H9 (cell line): Measurements from ENCODE around the gene CST4. TPM values are rescaled to one million over a fixed set of nuclear protein-coding genes. Genes with fewer than 3 reads are reported as not detected.

ENCODE experiments used
- DNase-seq: peaks from one replicate; pipeline ENCODE4 v3.0.0-alpha.2; 2017
- H2AFZ ChIP-seq: one replicate; pipeline ENCODE4 v1.6.1; 2013; ENCODE audit warnings: mild to moderate bottlenecking, low read length, control low read depth, moderate library complexity
- H2AK5ac ChIP-seq: 2 replicates; pipeline ENCODE4 v1.6.1; 2013; ENCODE audit warnings: low read length, control low read depth, mixed read lengths; ENCODE audit not compliant: insufficient read length
- H2BK120ac ChIP-seq: one replicate; pipeline ENCODE4 v1.6.1; 2013; ENCODE audit warnings: low read depth, mild to moderate bottlenecking, low read length, control low read depth, inconsistent platforms; ENCODE audit not compliant: poor library complexity, severe bottlenecking
- H2BK12ac ChIP-seq: 2 replicates; pipeline ENCODE4 v1.6.1; 2013; ENCODE audit warnings: low read length, control low read depth, mixed read lengths, low read depth; ENCODE audit not compliant: insufficient read length
- H2BK15ac ChIP-seq: 2 replicates; pipeline ENCODE4 v1.6.1; 2013; ENCODE audit warnings: low read depth, low read length, control low read depth
- H2BK20ac ChIP-seq: one replicate; pipeline ENCODE4 v1.6.1; 2013; ENCODE audit warnings: low read depth, mild to moderate bottlenecking, low read length, control low read depth, inconsistent platforms; ENCODE audit not compliant: poor library complexity, severe bottlenecking
- H2BK5ac ChIP-seq: 2 replicates; pipeline ENCODE4 v1.6.1; 2013; ENCODE audit warnings: low read length, control low read depth, mixed read lengths; ENCODE audit not compliant: insufficient read length
- H3K14ac ChIP-seq: 2 replicates; pipeline ENCODE4 v1.6.1; 2013; ENCODE audit warnings: low read length, control low read depth; ENCODE audit not compliant: insufficient read depth
- H3K18ac ChIP-seq: 2 replicates; pipeline ENCODE4 v1.6.1; 2013; ENCODE audit warnings: low read depth, mild to moderate bottlenecking, mixed read lengths, low read length, control low read depth; ENCODE audit not compliant: insufficient read length
- H3K23ac ChIP-seq: 2 replicates; pipeline ENCODE4 v1.6.1; 2013; ENCODE audit warnings: low read length, control low read depth, mixed read lengths, low read depth; ENCODE audit not compliant: insufficient read length
- H3K23me2 ChIP-seq: 2 replicates; pipeline ENCODE4 v1.6.1; 2013; ENCODE audit warnings: low read depth, mild to moderate bottlenecking, mixed read lengths, low read length, control low read depth; ENCODE audit not compliant: insufficient read length, poor library complexity, severe bottlenecking
- H3K27ac ChIP-seq: 2 replicates; pipeline ENCODE4 v1.5.1; 2013; ENCODE audit warnings: low read length, control low read depth, mixed read lengths, low read depth; ENCODE audit not compliant: insufficient read length
- H3K27me3 ChIP-seq: 2 replicates; pipeline ENCODE4 v1.6.1; 2013; ENCODE audit warnings: low read length, control low read depth, inconsistent platforms; ENCODE audit not compliant: insufficient read depth
- H3K4ac ChIP-seq: 2 replicates; pipeline ENCODE4 v1.6.1; 2013; ENCODE audit warnings: low read depth, mild to moderate bottlenecking, control low read depth, inconsistent platforms, low read length, moderate library complexity
- H3K4me1 ChIP-seq: 2 replicates; pipeline ENCODE4 v1.6.1; 2013; ENCODE audit warnings: low read length, control low read depth, inconsistent platforms; ENCODE audit not compliant: insufficient read depth
- H3K4me2 ChIP-seq: 2 replicates; pipeline ENCODE4 v1.6.1; 2013; ENCODE audit warnings: low read length, control low read depth, mixed read lengths; ENCODE audit not compliant: insufficient read length, insufficient read depth
- H3K56ac ChIP-seq: 2 replicates; pipeline ENCODE4 v1.6.1; 2013; ENCODE audit warnings: low read depth, mild to moderate bottlenecking, mixed read lengths, low read length, control low read depth; ENCODE audit not compliant: insufficient read length
- H3K79me1 ChIP-seq: 2 replicates; pipeline ENCODE4 v1.6.1; 2013; ENCODE audit warnings: low read depth, mild to moderate bottlenecking, moderate library complexity, low read length, control low read depth, inconsistent platforms; ENCODE audit not compliant: insufficient read depth, poor library complexity, severe bottlenecking
- H3K79me2 ChIP-seq: 2 replicates; pipeline ENCODE4 v1.6.1; 2013; ENCODE audit warnings: low read length, control low read depth, inconsistent platforms; ENCODE audit not compliant: insufficient read depth
- H3K9ac ChIP-seq: 2 replicates; pipeline ENCODE4 v1.6.1; 2013; ENCODE audit warnings: low read length, control low read depth, mixed read lengths; ENCODE audit not compliant: insufficient read length; ENCODE audit errors: extremely low read depth
- H3K9me3 ChIP-seq: one replicate; pipeline ENCODE4 v1.6.1; 2013; ENCODE audit warnings: low read depth, low read length, inconsistent platforms; ENCODE audit not compliant: control insufficient read depth
- H3T11ph ChIP-seq: one replicate; pipeline ENCODE4 v1.6.1; 2013; ENCODE audit warnings: mild to moderate bottlenecking, low read length, control low read depth, inconsistent platforms
- H4K20me1 ChIP-seq: one replicate; pipeline ENCODE4 v1.6.1; 2013; ENCODE audit not compliant: control insufficient read depth, insufficient read length, insufficient read depth
- H4K5ac ChIP-seq: 2 replicates; pipeline ENCODE4 v1.6.1; 2013; ENCODE audit warnings: low read depth, mild to moderate bottlenecking, mixed read lengths, low read length, control low read depth; ENCODE audit not compliant: insufficient read length
- H4K8ac ChIP-seq: replicated peaks from 2 replicates; pipeline ENCODE4 v1.6.1; 2013; ENCODE audit warnings: low read length, control low read depth, mixed read lengths, low read depth; ENCODE audit not compliant: insufficient read length
- H4K91ac ChIP-seq: 2 replicates; pipeline ENCODE4 v1.6.1; 2013; ENCODE audit warnings: low read depth, mild to moderate bottlenecking, moderate library complexity, mixed read lengths, low read length, control low read depth; ENCODE audit not compliant: insufficient read length
- H3K27ac Mint-ChIP-seq, 3 experiments: 2 replicates in 2 of 3; 3 replicates in 1 of 3; pipeline ENCODE4 v1.8.0; 2020 to 2021; ENCODE audit warnings: mixed read lengths in 3 of 3, mild to moderate bottlenecking in 1 of 3, moderate library complexity in 1 of 3
- H3K27me3 Mint-ChIP-seq: 2 replicates; pipeline ENCODE4 v1.8.0; 2021; ENCODE audit warnings: low read depth, mild to moderate bottlenecking, moderate library complexity, mixed read lengths
- H3K36me3 Mint-ChIP-seq, 3 experiments: 2 replicates in 2 of 3; 3 replicates in 1 of 3; pipeline ENCODE4 v1.8.0; 2020 to 2021; ENCODE audit warnings: low read depth in 3 of 3, mixed read lengths in 3 of 3; ENCODE audit not compliant: insufficient read depth in 1 of 3
- H3K4me1 Mint-ChIP-seq, 2 experiments: 2 replicates each; pipeline ENCODE4 v1.8.0; 2020; ENCODE audit warnings: mixed read lengths in 2 of 2
- H3K4me3 Mint-ChIP-seq, 2 experiments: 2 replicates in 1 of 2; 3 replicates in 1 of 2; pipeline ENCODE4 v1.8.0; 2020 to 2021; ENCODE audit warnings: mild to moderate bottlenecking in 2 of 2, mixed read lengths in 2 of 2, moderate library complexity in 1 of 2
- H3K9me3 Mint-ChIP-seq, 2 experiments: 2 replicates in 1 of 2; 3 replicates in 1 of 2; pipeline ENCODE4 v1.8.0; 2020; ENCODE audit warnings: mild to moderate bottlenecking in 2 of 2, mixed read lengths in 2 of 2, moderate library complexity in 1 of 2
- CTCF ChIP-seq: fragments of 200-600 bp; sonication (generic); conservative IDR thresholded peaks from 3 replicates; pipeline ENCODE4 v1.8.0; 2021; ENCODE audit warnings: antibody characterized with exemption, mild to moderate bottlenecking
- WGBS: extraction: QIAGEN DNeasy Blood & Tissue Kit; methylation state at CpG from one replicate; pipeline ENCODE4 v1.1.7; 2013; ENCODE audit warnings: missing lambda C conversion rate, low lambda C conversion rate, mixed read lengths; ENCODE audit not compliant: insufficient read length; ENCODE audit errors: extremely low coverage; 5-methylcytosine and 5-hydroxymethylcytosine counted together
- total RNA-seq: library from RNA; stranded (reverse); gene quantifications from 2 replicates; pipeline ENCODE4 v1.2.1, GENCODE V29; 2021

Gene CST4
- total RNA-seq, 1 experiment from 2014 or later, result not detected

- H4K20me1 ChIP-seq, result no peaks in the 10 kb centered on the region
- H3K27me3 Mint-ChIP-seq, result peaks cover 3% of the 10 kb centered on the region; the same call in 1 of the 2 replicates
- no peak overlapping the region for H3K14ac ChIP-seq
- no peaks in the 10 kb centered on the region for H3K79me2 ChIP-seq
- H3K79me1 ChIP-seq, result no peaks in the 10 kb centered on the region
- no peak overlapping the region for H3K4me2 ChIP-seq
- no peak overlapping the region for H2AFZ ChIP-seq
- no peak overlapping the region for H2AK5ac ChIP-seq
- H3K4me1 Mint-ChIP-seq, result peaks cover 17 to 20% of the 10 kb centered on the region in 2 experiments
- no peak overlapping the region for H4K91ac ChIP-seq
- H3K36me3 Mint-ChIP-seq, result no peaks in the 10 kb centered on the region; a peak in 1 of 7 replicates
- H3T11ph ChIP-seq, result no peak overlapping the region
- H3K23ac ChIP-seq, result no peak overlapping the region
- H3K18ac ChIP-seq, result no peak overlapping the region
- no peak overlapping the region for H2BK20ac ChIP-seq
- DNase-seq, result no peak
- H3K27me3 ChIP-seq, result no peaks in the 10 kb centered on the region
- H2BK5ac ChIP-seq, result no peak overlapping the region
- no CpG with 5 or more reads among the region's 1 CpG for WGBS
- H3K9me3 Mint-ChIP-seq, result no peaks in the 10 kb centered on the region; a peak in 1 of 5 replicates
- H3K27ac Mint-ChIP-seq, result no peak overlapping the region
- no peak overlapping the region for H3K4ac ChIP-seq
- H3K56ac ChIP-seq, result no peak overlapping the region
- H3K27ac ChIP-seq, result no peak overlapping the region
- no peaks in the 10 kb centered on the region for H3K9me3 ChIP-seq
- H3K4me1 ChIP-seq, result peaks cover 3% of the 10 kb centered on the region; the same call in 1 of the 2 replicates
- no peak overlapping the region for H3K9ac ChIP-seq
- H4K5ac ChIP-seq, result no peak overlapping the region
- no peak for TF ChIP-seq CTCF
- no peak overlapping the region for H4K8ac ChIP-seq
- H2BK12ac ChIP-seq, result no peak overlapping the region
- H2BK120ac ChIP-seq, result no peak overlapping the region
- no peaks in the 10 kb centered on the region for H3K23me2 ChIP-seq
- H3K4me3 Mint-ChIP-seq, result no peak overlapping the region
- no peak overlapping the region for H2BK15ac ChIP-seq
These were observed 43.3 kb downstream of the CST4 start for GRCh38 chr20:23645575-23645974.
